ENCODE results near the gene TGIF1. TPM values are rescaled to one million over a fixed set of nuclear protein-coding genes. Genes with fewer than 3 reads are reported as not detected.
"Not testable (repeated sequence)": the region's sequence is repeated elsewhere in the genome, so short reads cannot be mapped to it uniquely, and the experiment has no call there.

The TGIF1 gene
- total RNA-seq, 1 donor from 2014 or later = 170 TPM

GRCh38 chr18:3409811-3410210 lies 40.2 kb upstream of the TGIF1 start:
- H3K4me3 ChIP-seq (ENCODE audit: low read depth, low read length) = no peak overlapping the region
- TF ChIP-seq CTCF (conservative IDR thresholded peaks at IDR 0.05; ENCODE audit: low read depth, low read length) = no peak
- DNase-seq (ENCODE audit: low read depth) = no peak

- no peak for TF ChIP-seq CTCF (conservative IDR thresholded peaks at IDR 0.05; ENCODE audit: low read depth, low read length)
- H3K4me3 ChIP-seq (ENCODE audit: low read depth, low read length) = no peak overlapping the region
- no peak for DNase-seq (ENCODE audit: low read depth)
Measured at GRCh38 chr18:3410273-3410672, 39.7 kb upstream of the TGIF1 start.

GRCh38 chr18:3410876-3411275 lies 39.1 kb upstream of the TGIF1 start:
- not testable (repeated sequence) for DNase-seq (ENCODE audit: low read depth); H3K4me3 ChIP-seq (ENCODE audit: low read depth, low read length)

GRCh38 chr18:3411327-3411726 lies 38.6 kb upstream of the TGIF1 start:
- H3K4me3 ChIP-seq (ENCODE audit: low read depth, low read length) = no peak overlapping the region
- DNase-seq (ENCODE audit: low read depth) = no peak
- TF ChIP-seq CTCF (conservative IDR thresholded peaks at IDR 0.05; ENCODE audit: low read depth, low read length) = no peak

- H3K4me3 ChIP-seq (ENCODE audit: low read depth, low read length) = peak overlapping the region; percentile 25
- no peak for TF ChIP-seq CTCF (conservative IDR thresholded peaks at IDR 0.05; ENCODE audit: low read depth, low read length)
- DNase-seq (ENCODE audit: low read depth) = no peak
Measured at GRCh38 chr18:3411854-3412268, 38.1 kb upstream of the TGIF1 start.

GRCh38 chr18:3412528-3412927 lies 37.4 kb upstream of the TGIF1 start:
- not testable (repeated sequence) for DNase-seq (ENCODE audit: low read depth); H3K4me3 ChIP-seq (ENCODE audit: low read depth, low read length)

GRCh38 chr18:3415110-3415509 lies 34.9 kb upstream of the TGIF1 start:
- no peak for DNase-seq (ENCODE audit: low read depth)
- TF ChIP-seq CTCF (conservative IDR thresholded peaks at IDR 0.05; ENCODE audit: low read depth, low read length) = no peak
- no peak overlapping the region for H3K4me3 ChIP-seq (ENCODE audit: low read depth, low read length)

- DNase-seq (ENCODE audit: low read depth) = no peak
- no peak for TF ChIP-seq CTCF (conservative IDR thresholded peaks at IDR 0.05; ENCODE audit: low read depth, low read length)
- H3K4me3 ChIP-seq (ENCODE audit: low read depth, low read length) = no peak overlapping the region
Measured at GRCh38 chr18:3418083-3418482, 31.9 kb upstream of the TGIF1 start.
